Right lobe of liver (tissue), 6 donors: ENCODE results near the gene ANP32E. TPM values are rescaled to one million over a fixed set of nuclear protein-coding genes. Genes with fewer than 3 reads are reported as not detected.
"Not testable (repeated sequence)": the region's sequence is repeated elsewhere in the genome, so short reads cannot be mapped to it uniquely, and the experiment has no call there.

Source experiments
- ATAC-seq, 4 donors: fragments of 200-7000 bp; cut with Tn5 transposase; one replicate each; pipeline ENCODE4 v1.9.1; 2020; ENCODE audit warnings: mild to moderate bottlenecking in 4 of 4, moderate library complexity in 4 of 4
- DNase-seq, 3 donors: peaks; one replicate each; pipeline ENCODE4 v3.0.0-alpha.2; 2020
- H3K27ac ChIP-seq, 3 donors: fragments of 200-600 bp; one replicate each; pipeline ENCODE4 v1.8.0; 2022
- H3K27me3 ChIP-seq, 2 donors: fragments of 200-600 bp; one replicate each; pipeline ENCODE4 v1.8.0; 2022
- H3K36me3 ChIP-seq, 4 donors: fragments of 200-600 bp; sonication (generic) in 1 of 4; one replicate each; pipeline versions ENCODE4 v1.5.1 to v1.8.0; 2017 to 2022; ENCODE audit warnings: control low read depth in 1 of 4
- H3K4me1 ChIP-seq, 4 donors: fragments of 200-600 bp; sonication (generic) in 1 of 4; one replicate each; pipeline versions ENCODE4 v1.5.1 to v1.8.0; 2017 to 2022; ENCODE audit warnings: control low read depth in 1 of 4
- H3K4me3 ChIP-seq, 3 donors: fragments of 200-600 bp; one replicate each; pipeline ENCODE4 v1.8.0; 2022
- H3K9me3 ChIP-seq, 4 donors: fragments of 200-600 bp; sonication (generic) in 1 of 4; one replicate each; pipeline versions ENCODE4 v1.5.1 to v1.8.0; 2017 to 2022; ENCODE audit warnings: control low read depth in 1 of 4
- CTCF ChIP-seq, 4 donors: fragments of 200-600 bp in 3 of 4; fragments of 450-650 bp in 1 of 4; IDR thresholded peaks; one replicate each; pipeline versions ENCODE4 v1.5.1 to v1.8.0; 2016 to 2022; ENCODE audit warnings: antibody characterized with exemption in 4 of 4, mild to moderate bottlenecking in 2 of 4
- POLR2A ChIP-seq: fragments of 450-650 bp; IDR thresholded peaks from one replicate; pipeline ENCODE4 v1.6.1; 2017; ENCODE audit warnings: antibody characterized with exemption, mild to moderate bottlenecking
- WGBS: methylation state at CpG from one replicate; pipeline ENCODE4 v1.1.6; 2018; ENCODE audit warnings: low coverage, low lambda C conversion rate; ENCODE audit not compliant: insufficient coverage; ENCODE audit errors: missing lambda C conversion rate; 5-methylcytosine and 5-hydroxymethylcytosine counted together
- intact Hi-C, 2 donors: fragments of 100-400 bp; cut with DNase I; formaldehyde crosslinking; loops; one replicate each; pipeline versions ENCODE4 v1.11.2 to v1.14.1; 2022
- total RNA-seq, 6 experiments: library from RNA; depleted of rRNA in 2 of 6; stranded (reverse); fragments of >200 nt in 2 of 6; fragmentation: NEBNext Ultra II Directional in 3 of 6; extraction: Animal tissue kit (Norgen Biotek cat#: 25700) in 3 of 6; gene quantifications; one replicate each; pipeline versions ENCODE4 v1.1.0 to v1.2.4, GENCODE V29; 2016 to 2023
- donor health status: DM: no; HTN: yes; CAD: no.
- donor health status: DM: no; HTN: no; CAD: no.
- donor health status: DM: no; HTN: no; CAD: no.
- donor health status: DM: no; HTN: yes; CAD: no.
- donor health status: DM: no; HTN: yes; CAD: no.

Gene ANP32E
- total RNA-seq, 6 experiments from 2014 or later, result 9.3 to 16.3 (median 11.0) TPM

GRCh38 chr1:150237746-150238145, 1.8 kb upstream of the ANP32E start:
- Histone ChIP-seq H3K4me3 (no peak overlapping the region), H3K36me3 (no peaks in the 10 kb centered on the region), H3K9me3 (no peaks in the 10 kb centered on the region), H3K27me3 (no peaks in the 10 kb centered on the region), H3K27ac (no peak overlapping the region), H3K4me1 (peaks cover 0 to 11% (median 0%) of the 10 kb centered on the region in 4 donors)
- intact Hi-C loops, result no loop called here
- DNase-seq (peak in 1 of 3 donors; percentile 39), ATAC-seq (no peak)
- no peak for TF ChIP-seq CTCF (IDR thresholded peaks at IDR 0.05)
- no peak for TF ChIP-seq POLR2A
- 96% methylated on average over 16 of the region's 21 CpGs for whole genome bisulfite sequencing

- intact Hi-C loops, H3K9me3 ChIP-seq, H3K4me3 ChIP-seq, H3K36me3 ChIP-seq, H3K27me3 ChIP-seq, H3K27ac ChIP-seq, ATAC-seq: not testable (repeated sequence)
- DNase-seq, result peak in 1 of 3 donors; percentile 36
- WGBS, result 87% methylated on average over 7 of the region's 13 CpGs
- peaks cover 0 to 11% (median 0%) of the 10 kb centered on the region in 4 donors for H3K4me1 ChIP-seq
These were observed 1.3 kb upstream of the ANP32E start for GRCh38 chr1:150237176-150237575.

GRCh38 chr1:150236614-150237100, 745 bp upstream of the ANP32E start:
- Histone ChIP-seq H3K27ac (no peak overlapping the region), H3K27me3 (no peaks in the 10 kb centered on the region), H3K9me3 (no peaks in the 10 kb centered on the region), H3K4me1 (peaks cover 0 to 11% (median 0%) of the 10 kb centered on the region in 4 donors), H3K36me3 (no peaks in the 10 kb centered on the region), H3K4me3 (peak overlapping the region; percentile 30 to 76 (median 45))
- DNase-seq (no peak), ATAC-seq (no peak)
- intact Hi-C loops, result no loop called here
- no peak for TF ChIP-seq CTCF (IDR thresholded peaks at IDR 0.05)
- TF ChIP-seq POLR2A, result no peak
- 32% methylated on average over 10 of the region's 10 CpGs for WGBS

- WGBS, result under 1% methylated on average over 15 of the region's 27 CpGs
- TF ChIP-seq POLR2A (no peak), CTCF (IDR thresholded peaks at IDR 0.05) (no peak)
- H3K27me3 ChIP-seq, result no peaks in the 10 kb centered on the region
- intact Hi-C loops, result no loop called here
- H3K4me3 ChIP-seq, result peak overlapping the region; percentile 76 to 86 (median 80)
- ATAC-seq (peak; percentile 4 to 20 (median 6)), DNase-seq (peak in 2 of 3 donors; percentile 44 to 61)
- H3K4me1 ChIP-seq, result peaks cover 0 to 11% (median 0%) of the 10 kb centered on the region in 4 donors
- H3K36me3 ChIP-seq, result peaks cover 0 to 4% (median 0%) of the 10 kb centered on the region in 4 donors
- peak overlapping the region; percentile 97 to 98 (median 97) for H3K27ac ChIP-seq
- H3K9me3 ChIP-seq, result no peaks in the 10 kb centered on the region
These were observed 539 bp downstream of the ANP32E start for GRCh38 chr1:150235294-150235851.

GRCh38 chr1:150234566-150235293, 1.2 kb downstream of the ANP32E start:
- peaks cover 0 to 11% (median 0%) of the 10 kb centered on the region in 4 donors for H3K4me1 ChIP-seq
- intact Hi-C loops, result no loop called here
- H3K36me3 ChIP-seq, result peaks cover 0 to 4% (median 0%) of the 10 kb centered on the region in 4 donors
- no peaks in the 10 kb centered on the region for H3K27me3 ChIP-seq
- no peaks in the 10 kb centered on the region for H3K9me3 ChIP-seq
- H3K4me3 ChIP-seq, result peak overlapping the region; percentile 76 to 86 (median 80)
- peak; percentile 84 to 91 (median 88) for DNase-seq
- peak overlapping the region; percentile 97 to 98 (median 97) for H3K27ac ChIP-seq
- TF ChIP-seq CTCF (IDR thresholded peaks at IDR 0.05) (no peak), POLR2A (peak; percentile 70)
- 0% methylated on average over 38 of the region's 78 CpGs for WGBS
- ATAC-seq, result peak; percentile 62 to 72 (median 64)
